GM10266 (cell line): Measurements from ENCODE around the gene GSTA3.
A peak's percentile ranks its signal among the peaks of the same experiment; 100 is the strongest.

Experiments
- DNase-seq: peaks from one replicate; pipeline ENCODE4 v3.0.0; 2012; ENCODE audit errors: extremely low spot score
- CTCF ChIP-seq: IDR thresholded peaks from 2 replicates; pipeline ENCODE4 v1.5.1; 2012; ENCODE audit warnings: mild to moderate bottlenecking, low read depth; ENCODE audit not compliant: control insufficient read depth, insufficient read depth; ENCODE audit errors: missing control alignments

The GSTA3 gene

DNA sequence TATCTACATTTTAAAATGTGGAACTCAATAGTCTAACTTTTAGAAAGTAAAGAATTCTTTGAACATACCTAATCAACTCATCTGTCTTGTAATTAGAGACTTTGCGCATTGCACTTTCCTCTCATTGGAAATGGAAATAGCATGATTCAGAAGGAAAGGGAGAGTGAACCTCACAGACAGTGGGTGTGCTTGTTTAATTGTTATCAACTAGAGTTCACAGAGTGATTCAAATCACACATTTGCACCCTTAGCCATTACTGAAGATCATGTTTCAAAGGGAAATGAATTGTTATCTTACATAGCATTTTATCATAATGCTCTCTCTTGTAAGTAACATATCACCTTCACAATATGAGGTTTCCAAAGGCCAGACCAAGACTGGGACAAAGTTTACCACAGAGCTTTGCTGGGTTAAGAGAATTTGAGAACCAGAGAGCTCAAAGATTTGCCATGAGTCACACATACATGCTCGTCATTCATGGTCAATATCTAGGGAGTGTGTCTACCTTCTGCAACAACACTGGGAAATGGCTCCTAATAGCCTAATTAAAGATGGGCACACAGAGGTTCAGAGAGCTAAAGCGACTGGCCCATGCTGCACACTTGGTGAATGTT lies 21.5 kb downstream of the GSTA3 start:
- DNase-seq: no peak
- TF ChIP-seq CTCF: no peak

DNA sequence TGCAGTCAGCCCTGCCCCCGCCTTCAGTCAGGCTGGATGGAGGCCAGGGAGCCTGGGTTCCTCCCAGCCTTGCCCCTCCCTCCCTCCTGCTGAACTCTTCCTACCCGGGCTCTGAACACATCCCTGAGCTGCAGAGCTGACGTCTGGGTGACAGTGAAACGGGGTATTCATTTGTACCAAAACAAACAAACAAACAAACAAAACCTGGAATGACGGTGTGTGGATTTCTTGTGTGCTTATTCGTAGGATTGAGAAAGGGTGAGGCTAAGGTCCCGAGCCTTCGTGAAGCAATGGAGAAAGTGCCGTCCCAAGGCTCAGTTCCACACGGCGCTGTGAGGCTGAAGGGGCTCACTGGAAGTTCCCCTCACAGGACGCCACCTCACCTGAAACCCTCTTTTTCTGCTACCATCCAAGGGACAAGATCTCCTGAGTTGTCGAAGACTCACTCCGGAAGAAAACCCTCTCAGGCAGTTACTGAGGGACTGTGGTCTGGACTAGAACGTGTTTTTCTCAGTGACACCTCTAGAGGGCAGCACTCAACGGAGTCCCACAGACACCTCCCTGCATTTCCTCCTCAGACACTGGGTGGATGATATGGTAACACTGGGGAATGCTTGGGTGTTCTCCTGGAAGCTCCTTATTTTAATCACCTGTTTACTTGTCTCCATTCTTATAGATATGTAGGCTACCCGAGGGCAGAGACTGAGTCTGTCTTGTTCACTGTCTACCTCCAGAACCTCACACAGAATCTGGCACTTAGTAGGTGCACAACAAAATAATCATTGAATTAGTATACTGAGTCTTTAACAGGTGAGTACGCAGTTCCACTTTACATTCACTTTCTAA lies 27.3 kb downstream of the GSTA3 start:
- DNase-seq: peak; percentile 75
- peak; percentile 90 for TF ChIP-seq CTCF

- DNase-seq: no peak
- no peak for TF ChIP-seq CTCF
Measured at GRCh38 chr6:52881662-52881995, 27.9 kb downstream of the GSTA3 start.

- no peak for TF ChIP-seq CTCF
- no peak for DNase-seq
Measured at GRCh38 chr6:52877786-52878185, 31.7 kb downstream of the GSTA3 start.

- TF ChIP-seq CTCF: no peak
- no peak for DNase-seq
Measured at GRCh38 chr6:52877168-52877567, 32.3 kb downstream of the GSTA3 start.

DNA sequence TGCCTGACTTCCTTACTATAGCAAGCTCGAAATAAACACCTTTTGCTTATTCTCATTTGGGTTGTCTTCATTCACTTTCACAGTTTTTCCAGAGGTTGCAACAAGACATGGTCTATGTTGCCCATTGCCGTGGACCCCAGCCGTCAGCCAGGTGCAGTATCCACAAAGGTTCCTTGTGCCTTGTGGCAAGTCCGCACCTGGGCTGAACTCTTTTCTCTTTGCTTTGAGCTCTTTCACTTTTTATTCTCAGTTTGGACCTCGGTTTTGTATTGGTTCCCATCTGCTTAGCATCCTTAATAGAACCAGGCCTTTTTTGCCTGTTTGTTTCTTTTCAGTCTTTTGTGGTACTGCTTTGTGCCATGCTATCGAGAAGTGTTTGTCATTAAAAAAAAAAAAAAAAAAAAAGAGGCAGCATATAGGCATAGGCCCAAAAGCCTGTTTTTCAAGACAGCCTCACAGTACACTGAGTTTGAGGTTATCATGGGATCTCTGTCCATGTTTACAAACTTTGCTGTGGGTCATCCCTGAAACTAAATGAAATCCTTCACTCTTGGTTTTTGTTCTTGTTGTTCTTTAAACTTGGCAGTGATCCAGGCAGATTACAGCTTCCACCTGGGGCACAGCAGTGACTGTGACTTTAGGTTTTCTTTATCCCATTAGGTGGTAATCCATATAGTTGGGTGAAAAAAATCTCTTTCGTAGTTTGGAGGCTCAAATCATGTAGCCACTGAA lies 33.3 kb downstream of the GSTA3 start:
- no peak for DNase-seq
- no peak for TF ChIP-seq CTCF
